Globus pallidus (tissue), 1 donor: Measurements from ENCODE around the gene TMEM131.
"Not testable (repeated sequence)": the region's sequence is repeated elsewhere in the genome, so short reads cannot be mapped to it uniquely, and the experiment has no call there.

ENCODE experiments used
- DNase-seq: peaks from one replicate; pipeline ENCODE4 v3.0.0-alpha.2; 2015; ENCODE audit warnings: low spot score

TMEM131 gene

GRCh38 chr2:97995734-97996624, at the start of gene TMEM131:
Gene TMEM131 (minus strand): TSS chr2:97995948. CDS start chr2:97995662, 286 bp downstream.
- peak; percentile 92 for DNase-seq

DNA sequence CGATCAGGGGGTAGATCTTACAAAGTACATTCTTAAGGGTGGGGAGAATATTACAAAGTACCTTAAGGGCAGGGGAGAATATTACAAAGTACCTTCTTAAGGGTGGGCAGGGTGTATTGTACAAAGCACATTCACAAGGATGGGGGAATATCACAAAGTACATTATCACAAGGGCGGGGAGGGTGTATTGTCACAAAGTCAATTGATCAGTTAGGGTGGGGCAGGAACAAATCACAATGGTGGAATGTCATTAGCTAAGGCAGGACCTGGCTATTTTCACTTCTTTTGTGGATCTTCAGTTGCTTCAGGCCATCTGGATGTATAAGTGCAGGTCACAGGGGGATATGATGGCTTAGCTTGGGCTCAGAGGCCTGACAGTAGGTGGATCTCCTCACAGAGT, 49.0 kb upstream of the TMEM131 start:
- DNase-seq = not testable (repeated sequence)

- no peak for DNase-seq
These were observed 47.4 kb upstream of the TMEM131 start for GRCh38 chr2:98043101-98043500.

GRCh38 chr2:98040331-98040939, 44.7 kb upstream of the TMEM131 start:
- DNase-seq = no peak

- DNase-seq = no peak
These were observed 43.5 kb upstream of the TMEM131 start for GRCh38 chr2:98039085-98039756.

- DNase-seq = no peak
These were observed 42.1 kb upstream of the TMEM131 start for GRCh38 chr2:98037666-98038336.

- DNase-seq = no peak
These were observed 41.5 kb upstream of the TMEM131 start for GRCh38 chr2:98037206-98037605.

DNA sequence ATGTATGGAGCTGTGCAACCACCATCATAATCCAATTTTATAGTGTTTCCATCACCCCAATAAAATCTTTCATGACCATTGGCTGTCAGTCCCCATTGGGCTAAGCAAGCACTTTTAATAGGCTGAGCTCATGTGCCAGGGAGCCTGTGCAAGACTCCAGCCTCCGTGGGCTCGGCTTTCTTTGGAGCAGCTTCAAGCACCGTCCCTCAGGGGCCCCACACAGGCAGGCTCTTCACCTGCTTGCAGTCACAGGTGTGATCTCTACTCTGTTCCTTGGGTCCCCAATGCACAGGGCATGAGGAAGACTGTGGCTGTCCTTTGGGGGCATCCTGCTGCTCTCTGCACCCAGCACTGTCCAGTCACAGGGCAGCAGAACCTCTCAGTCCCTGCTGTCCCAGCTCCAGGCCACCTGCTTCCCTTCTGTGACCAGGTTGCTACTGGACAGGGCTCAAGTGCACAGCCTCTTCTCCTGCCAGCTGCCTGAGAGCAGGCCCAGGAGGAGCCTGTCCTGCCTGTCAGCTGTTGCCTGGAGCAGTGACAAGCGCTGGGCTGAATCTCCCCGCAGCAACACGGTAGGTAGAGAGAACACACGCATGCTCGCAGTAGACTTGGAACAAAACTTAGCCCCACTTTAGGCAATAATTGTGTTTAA, 40.7 kb upstream of the TMEM131 start:
- DNase-seq = no peak

GRCh38 chr2:98034745-98035144, 39.0 kb upstream of the TMEM131 start:
- DNase-seq = no peak

DNA sequence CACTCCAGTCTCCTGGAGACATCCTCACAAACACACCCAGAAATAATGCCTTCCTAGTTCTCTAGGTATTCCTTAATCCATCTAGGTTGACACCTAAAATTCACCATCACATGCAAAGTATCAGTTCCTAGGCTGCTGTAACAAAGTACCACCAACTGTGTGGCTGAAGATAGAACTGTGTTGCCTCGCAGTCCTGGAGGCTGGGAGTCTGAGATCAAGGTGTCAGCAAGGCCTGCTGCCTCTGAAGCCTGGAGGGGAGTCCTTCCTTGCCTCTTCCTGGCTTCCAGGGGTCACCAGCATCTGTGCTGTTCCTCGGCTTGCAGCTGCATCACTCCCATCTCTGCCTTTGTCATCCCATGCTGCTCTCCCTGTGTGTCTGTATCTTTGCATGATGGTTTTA, 36.3 kb upstream of the TMEM131 start:
- no peak for DNase-seq

DNA sequence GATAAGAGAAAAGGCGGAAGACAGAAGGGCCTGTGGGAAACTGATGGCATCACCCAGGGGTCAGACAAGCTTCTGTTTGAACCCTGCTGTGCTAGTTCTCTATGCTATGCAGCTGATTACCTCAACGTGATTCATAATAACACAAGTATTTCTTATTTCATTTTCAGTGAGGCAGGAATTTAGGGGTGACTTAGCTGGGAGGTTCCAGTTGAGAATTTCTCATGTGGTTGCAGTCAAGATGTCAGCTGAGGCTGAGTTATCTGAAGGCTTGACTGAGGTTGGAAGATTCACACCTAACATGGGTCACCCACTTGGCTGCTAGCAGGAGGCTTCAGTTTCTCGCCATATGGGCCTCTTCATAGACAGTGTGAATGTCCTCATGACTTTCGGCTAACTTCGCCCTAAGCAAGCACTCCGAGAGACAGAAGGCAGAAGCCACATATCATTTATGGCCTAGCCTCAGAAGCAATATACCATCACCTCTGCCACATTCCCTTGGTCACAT, 34.0 kb upstream of the TMEM131 start:
- DNase-seq = no peak

DNA sequence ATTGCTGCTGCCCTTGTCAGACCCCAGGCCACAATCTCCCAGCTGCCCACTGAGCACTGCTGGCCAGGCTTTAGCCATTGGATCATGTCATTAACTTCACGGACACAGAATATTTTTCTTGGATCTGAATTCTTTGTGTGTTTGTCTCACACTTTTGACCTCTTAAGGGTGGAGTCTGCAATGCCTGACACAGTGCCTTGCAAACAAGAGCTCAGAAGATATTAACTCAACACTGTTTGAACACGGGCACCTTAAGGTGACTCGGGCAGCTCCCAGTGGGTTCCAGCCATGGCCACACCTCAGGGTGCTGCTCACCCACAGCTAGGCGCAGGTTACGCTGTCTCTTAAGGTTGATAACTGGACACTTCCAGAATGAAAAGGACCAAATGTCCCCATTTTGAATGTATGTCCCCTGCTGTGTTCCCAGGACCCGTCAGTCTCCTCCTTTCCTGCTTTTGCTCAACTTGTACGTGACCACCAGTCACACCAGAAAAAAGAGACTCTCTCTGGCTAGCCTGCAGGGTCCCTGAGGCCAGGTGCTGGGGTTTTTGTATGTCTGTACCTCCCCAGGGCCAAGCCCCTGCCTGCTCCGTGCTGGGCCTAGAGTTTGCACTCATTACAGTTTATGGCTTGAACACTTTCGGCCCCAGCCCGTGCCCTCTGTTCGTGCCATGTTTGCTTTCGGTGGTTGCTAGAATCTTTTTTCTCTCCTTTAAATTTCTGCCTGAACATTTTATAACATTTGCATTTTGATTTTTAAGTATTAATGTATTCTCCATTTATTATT, 33.4 kb upstream of the TMEM131 start:
- no peak for DNase-seq

GRCh38 chr2:98028101-98028561, 32.4 kb upstream of the TMEM131 start:
- no peak for DNase-seq

DNA sequence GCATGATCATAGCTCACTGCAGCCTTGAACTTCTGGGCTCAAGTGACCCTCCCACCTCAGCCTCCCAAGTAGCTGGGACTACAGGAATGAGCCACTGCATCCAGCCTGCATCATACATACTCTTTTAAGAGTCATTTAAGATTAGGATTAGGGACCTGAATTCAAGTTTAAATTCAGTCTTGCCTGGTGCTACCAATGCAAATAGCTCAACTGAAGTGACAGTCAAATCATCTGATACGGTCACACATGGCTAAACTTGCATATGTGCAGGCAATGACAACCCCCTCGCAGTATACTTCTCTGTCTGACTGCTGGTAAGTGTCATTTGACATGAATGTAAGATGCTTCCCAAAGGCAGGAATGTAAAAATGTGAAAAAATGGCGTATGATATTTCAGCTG, 31.8 kb upstream of the TMEM131 start:
- DNase-seq = no peak

GRCh38 chr2:98026927-98027522, 31.3 kb upstream of the TMEM131 start:
- peak; percentile 70 for DNase-seq

- DNase-seq = no peak
These were observed 30.5 kb upstream of the TMEM131 start for GRCh38 chr2:98026292-98026691.

GRCh38 chr2:98025481-98026037, 29.8 kb upstream of the TMEM131 start:
- DNase-seq = no peak

GRCh38 chr2:98022067-98022466, 26.3 kb upstream of the TMEM131 start:
- DNase-seq = not testable (repeated sequence)

GRCh38 chr2:98020992-98021713, 25.4 kb upstream of the TMEM131 start:
- no peak for DNase-seq
